HCEC 1CT (cell line): ENCODE measurements around the gene PCDHB9.
"Not testable (repeated sequence)": the region's sequence is repeated elsewhere in the genome, so short reads cannot be mapped to it uniquely, and the experiment has no call there.

Experiments
- DNase-seq: peaks from one replicate; pipeline ENCODE4 v3.0.0-alpha.2; 2017

The PCDHB9 gene

DNA sequence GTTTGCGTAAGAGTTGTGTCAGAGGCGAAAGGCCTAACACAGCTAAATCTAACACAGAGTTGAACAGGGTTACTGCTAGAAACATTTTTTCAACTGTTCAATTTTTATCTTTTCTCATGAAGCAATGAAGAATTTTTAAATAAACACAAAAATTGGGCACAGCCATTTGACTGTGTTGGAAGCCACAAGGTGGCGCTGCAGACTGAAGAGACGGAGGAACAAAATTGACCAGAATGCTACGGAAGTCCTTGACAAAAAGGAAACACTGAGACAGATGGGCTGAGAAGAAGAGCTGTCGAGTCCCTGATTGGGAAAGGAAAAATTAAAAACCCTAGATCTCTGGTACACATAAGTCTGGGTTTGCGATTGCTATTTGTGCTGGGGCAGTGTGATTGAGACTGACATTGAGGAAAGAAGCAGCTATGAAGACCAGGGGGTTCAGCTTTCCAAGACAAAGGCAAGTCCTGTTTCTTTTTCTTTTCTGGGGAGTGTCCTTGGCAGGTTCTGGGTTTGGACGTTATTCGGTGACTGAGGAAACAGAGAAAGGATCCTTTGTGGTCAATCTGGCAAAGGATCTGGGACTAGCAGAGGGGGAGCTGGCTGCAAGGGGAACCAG is at the start of gene PCDHB9:
Gene PCDHB9 (plus strand): TSS at position 265 of the 616 bp plus-strand sequence. CDS start 158 bp downstream, at position 423.
- no peak for DNase-seq

DNA sequence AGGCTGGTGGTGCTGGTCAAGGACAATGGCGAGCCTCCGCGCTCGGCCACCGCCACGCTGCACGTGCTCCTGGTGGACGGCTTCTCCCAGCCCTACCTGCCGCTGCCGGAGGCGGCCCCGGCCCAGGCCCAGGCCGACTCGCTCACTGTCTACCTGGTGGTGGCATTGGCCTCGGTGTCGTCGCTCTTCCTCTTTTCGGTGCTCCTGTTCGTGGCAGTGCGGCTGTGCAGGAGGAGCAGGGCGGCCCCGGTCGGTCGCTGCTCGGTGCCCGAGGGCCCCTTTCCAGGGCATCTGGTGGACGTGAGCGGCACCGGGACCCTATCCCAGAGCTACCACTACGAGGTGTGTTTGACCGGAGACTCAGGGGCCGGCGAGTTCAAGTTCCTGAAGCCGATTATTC is 49.6 kb upstream of the PCDHB9 start:
- DNase-seq, result not testable (repeated sequence)

DNA sequence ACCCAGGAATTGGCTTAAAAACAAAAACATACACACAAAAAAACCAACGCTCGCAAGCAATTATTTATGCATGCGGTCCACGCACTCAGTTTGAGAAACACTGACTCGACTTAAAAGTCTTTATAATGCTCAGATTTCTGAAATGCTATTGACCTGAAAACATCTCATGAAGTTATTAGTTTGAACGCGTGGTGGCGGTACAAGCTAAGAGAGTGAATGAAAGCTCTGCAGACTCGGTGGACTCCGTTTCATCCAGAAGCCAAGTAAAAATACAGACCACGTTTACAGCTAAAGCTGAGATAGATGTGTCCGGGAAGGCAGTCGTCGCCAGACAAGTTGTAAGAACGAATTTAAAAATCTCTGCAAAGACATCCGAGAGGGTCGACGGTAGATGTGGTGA is 37.1 kb upstream of the PCDHB9 start, which contains the start of gene PCDHB6:
Gene PCDHB6 (plus strand): TSS at position 246 of the 400 bp plus-strand sequence. CDS start 201 bp downstream, outside the sequence.
- no peak for DNase-seq

DNA sequence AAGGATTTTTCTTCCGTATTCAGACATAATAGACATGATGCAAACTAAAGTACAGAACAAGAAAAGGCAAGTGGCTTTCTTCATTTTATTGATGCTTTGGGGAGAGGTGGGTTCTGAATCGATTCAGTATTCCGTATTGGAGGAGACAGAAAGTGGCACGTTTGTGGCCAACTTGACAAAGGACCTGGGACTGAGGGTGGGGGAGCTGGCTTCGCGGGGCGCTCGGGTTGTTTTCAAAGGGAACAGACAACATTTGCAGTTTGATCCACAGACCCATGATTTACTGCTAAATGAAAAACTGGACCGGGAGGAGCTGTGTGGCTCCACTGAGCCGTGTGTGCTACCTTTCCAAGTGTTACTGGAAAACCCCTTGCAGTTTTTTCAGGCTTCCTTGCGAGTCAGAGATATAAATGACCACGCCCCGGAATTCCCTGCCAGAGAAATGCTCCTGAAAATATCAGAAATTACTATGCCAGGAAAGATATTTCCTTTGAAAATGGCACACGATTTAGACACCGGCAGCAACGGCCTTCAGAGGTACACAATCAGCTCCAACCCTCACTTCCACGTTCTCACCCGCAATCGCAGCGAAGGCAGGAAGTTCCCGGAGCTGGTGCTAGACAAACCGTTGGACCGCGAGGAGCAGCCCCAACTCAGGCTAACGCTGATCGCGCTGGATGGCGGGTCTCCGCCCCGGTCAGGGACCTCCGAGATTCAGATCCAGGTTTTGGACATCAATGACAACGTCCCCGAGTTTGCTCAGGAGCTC is 36.6 kb upstream of the PCDHB9 start:
- no peak for DNase-seq

DNA sequence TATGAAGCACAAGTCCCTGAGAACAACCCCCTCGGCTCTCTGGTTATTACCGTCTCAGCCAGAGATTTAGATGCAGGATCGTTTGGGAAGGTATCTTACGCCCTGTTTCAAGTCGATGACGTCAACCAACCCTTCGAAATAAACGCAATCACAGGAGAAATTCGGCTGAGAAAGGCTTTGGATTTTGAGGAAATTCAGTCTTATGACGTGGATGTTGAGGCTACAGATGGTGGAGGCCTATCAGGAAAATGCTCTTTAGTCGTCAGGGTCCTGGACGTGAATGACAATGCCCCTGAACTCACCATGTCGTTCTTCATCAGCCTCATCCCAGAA is 36.0 kb upstream of the PCDHB9 start:
- no peak for DNase-seq

DNA sequence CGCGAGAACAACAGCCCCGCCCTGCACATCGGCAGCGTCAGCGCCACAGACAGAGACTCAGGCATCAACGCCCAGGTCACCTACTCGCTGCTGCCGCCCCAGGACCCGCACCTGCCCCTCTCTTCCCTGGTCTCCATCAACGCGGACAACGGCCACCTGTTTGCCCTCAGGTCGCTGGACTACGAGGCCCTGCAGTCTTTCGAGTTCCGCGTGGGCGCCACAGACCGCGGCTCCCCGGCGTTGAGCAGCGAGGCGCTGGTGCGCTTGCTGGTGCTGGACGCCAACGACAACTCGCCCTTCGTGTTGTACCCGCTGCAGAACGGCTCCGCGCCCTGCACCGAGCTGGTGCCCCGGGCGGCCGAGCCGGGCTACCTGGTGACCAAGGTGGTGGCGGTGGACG is 35.3 kb upstream of the PCDHB9 start:
- not testable (repeated sequence) for DNase-seq

DNA sequence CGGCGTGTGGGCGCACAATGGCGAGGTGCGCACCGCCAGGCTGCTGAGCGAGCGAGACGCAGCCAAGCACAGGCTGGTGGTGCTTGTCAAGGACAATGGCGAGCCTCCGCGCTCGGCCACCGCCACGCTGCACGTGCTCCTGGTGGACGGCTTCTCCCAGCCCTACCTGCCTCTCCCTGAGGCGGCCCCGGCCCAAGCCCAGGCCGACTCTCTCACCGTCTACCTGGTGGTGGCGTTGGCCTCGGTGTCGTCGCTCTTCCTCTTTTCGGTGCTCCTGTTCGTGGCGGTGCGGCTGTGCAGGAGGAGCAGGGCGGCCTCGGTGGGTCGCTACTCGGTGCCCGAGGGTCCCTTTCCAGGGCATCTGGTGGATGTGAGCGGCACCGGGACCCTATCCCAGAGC is 34.9 kb upstream of the PCDHB9 start:
- DNase-seq, result not testable (repeated sequence)

DNA sequence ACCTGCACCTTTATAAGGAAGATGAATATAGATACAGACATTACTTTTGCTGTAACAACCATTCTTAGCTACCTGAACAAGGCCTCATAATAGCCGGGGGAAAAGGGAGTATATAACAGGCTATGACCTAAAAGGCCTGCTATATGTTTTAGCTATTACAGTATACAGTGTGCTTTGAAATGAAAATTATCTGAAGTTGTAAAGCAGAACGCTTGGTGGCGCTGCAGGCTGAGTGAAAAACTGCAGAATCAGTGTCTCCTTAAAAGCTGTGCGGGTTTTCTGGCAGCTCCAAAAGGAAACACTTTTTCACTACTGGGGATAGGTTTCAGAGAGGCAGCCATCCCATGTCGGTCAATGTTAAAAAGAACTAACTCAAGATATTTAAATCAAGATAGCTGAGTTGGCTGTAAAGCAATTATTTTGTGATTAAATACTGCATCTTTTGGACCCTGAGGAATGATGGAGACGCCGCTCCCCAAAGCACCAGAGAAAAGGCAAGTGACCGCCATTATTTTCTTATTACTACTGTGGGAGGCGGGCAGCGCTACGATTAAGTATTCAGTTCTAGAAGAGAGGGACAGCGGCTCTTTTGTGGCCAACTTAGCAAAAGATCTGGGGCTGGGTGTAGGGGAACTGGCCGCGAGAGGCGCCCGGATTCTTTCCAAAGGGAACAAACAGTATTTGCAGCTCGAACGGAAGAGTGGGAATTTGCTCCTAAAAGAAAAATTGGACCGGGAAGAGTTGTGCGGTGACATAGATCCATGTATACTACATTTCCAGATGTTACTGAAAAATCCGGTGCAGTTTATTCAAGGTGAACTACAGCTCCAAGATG is 31.2 kb upstream of the PCDHB9 start:
- DNase-seq, result no peak

DNA sequence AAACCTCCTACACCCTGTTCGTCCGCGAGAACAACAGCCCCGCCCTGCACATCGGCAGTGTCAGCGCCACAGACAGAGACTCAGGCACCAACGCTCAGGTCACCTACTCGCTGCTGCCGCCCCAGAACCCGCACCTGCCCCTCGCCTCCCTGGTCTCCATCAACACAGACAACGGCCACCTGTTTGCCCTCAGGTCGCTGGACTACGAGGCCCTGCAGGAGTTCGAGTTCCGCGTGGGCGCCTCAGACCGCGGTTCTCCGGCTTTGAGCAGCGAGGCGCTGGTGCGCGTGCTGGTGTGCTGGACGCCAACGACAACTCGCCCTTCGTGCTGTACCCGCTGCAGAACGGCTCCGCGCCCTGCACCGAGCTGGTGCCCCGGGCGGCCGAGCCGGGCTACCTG is 29.6 kb upstream of the PCDHB9 start:
- DNase-seq, result not testable (repeated sequence)

DNA sequence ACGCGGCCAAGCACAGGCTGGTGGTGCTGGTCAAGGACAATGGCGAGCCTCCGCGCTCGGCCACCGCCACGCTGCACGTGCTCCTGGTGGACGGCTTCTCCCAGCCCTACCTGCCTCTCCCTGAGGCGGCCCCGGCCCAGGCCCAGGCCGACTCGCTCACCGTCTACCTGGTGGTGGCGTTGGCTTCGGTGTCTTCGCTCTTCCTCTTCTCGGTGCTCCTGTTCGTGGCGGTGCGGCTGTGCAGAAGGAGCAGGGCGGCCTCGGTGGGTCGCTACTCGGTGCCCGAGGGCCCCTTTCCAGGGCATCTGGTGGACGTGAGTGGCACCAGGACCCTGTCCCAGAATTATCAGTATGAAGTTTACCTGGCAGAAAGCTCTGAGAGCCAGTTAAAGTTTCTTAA is 29.1 kb upstream of the PCDHB9 start:
- DNase-seq, result not testable (repeated sequence)

DNA sequence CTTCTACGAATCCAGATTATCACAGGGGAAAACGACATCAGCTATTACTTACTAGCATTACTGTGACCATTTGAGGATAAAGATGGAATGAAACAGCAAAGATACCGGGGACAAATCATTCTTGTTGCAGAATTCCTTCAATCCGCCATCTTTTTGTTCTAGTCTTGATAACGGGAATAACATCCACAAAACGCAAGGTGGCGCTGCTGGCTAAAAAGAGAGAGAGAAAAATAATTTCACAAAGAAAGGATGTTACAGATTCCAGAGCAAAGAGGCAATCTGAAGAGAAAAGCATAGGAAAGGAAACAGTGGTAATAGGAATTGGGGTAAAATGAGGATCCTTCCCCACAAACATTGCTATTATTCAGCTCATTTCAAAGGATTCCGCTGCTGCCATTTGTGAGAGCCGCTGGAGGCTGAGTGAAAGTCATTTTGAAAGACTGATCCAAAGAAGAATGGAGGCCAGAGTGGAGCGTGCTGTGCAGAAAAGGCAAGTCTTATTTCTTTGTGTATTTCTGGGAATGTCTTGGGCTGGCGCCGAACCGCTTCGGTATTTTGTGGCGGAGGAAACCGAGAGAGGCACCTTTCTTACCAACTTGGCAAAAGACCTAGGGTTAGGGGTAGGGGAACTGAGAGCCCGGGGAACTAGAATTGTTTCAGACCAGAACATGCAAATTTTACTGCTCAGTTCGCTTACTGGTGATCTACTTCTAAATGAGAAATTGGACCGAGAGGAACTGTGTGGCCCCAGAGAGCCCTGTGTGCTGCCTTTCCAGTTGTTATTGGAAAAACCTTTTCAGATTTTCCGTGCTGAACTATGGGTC is 14.4 kb upstream of the PCDHB9 start, which contains the start of gene PCDHB7:
Gene PCDHB7 (plus strand): TSS at position 264 of the 824 bp plus-strand sequence. CDS start 192 bp downstream, at position 456.
- no peak for DNase-seq

DNA sequence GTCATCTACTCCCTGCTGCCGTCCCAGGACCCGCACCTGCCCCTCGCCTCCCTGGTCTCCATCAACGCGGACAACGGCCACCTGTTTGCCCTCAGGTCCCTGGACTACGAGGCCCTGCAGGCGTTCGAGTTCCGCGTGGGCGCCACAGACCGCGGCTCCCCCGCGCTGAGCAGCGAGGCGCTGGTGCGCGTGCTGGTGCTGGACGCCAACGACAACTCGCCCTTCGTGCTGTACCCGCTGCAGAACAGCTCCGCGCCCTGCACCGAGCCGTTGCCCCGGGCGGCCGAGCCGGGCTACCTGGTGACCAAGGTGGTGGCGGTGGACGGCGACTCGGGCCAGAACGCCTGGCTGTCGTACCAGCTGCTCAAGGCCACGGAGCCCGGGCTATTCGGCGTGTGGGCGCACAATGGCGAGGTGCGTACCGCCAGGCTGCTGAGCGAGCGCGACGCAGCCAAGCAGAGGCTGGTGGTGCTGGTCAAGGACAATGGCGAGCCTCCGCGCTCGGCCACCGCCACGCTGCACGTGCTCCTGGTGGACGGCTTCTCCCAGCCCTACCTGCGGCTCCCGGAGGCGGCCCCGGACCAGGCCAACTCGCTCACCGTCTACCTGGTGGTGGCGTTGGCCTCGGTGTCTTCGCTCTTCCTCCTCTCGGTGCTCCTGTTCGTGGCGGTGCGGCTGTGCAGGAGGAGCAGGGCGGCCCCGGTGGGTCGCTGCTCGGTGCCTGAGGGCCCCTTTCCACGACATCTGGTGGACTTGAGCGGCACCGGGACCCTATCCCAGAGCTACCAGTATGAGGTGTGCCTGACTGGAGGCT is 12.5 kb upstream of the PCDHB9 start:
- DNase-seq, result not testable (repeated sequence)

DNA sequence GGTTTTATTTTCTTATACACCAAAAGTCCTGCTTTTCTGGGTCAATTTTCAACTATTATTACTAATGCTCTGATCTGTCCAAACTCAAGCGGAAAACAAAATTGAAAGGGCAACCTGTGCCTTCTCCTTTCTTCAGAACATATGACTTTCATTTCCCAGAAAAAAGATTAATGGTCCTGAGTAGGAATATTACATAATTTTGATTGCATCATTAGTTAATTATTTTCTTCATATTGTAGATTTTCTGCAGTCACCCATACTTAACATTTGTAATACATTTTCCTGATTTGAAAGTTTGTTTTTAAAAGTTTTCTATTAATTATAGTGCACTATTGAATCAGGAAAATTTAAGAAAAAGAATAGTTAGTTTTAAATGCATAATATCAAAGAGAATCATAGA is 11.0 kb upstream of the PCDHB9 start:
- DNase-seq, result no peak

DNA sequence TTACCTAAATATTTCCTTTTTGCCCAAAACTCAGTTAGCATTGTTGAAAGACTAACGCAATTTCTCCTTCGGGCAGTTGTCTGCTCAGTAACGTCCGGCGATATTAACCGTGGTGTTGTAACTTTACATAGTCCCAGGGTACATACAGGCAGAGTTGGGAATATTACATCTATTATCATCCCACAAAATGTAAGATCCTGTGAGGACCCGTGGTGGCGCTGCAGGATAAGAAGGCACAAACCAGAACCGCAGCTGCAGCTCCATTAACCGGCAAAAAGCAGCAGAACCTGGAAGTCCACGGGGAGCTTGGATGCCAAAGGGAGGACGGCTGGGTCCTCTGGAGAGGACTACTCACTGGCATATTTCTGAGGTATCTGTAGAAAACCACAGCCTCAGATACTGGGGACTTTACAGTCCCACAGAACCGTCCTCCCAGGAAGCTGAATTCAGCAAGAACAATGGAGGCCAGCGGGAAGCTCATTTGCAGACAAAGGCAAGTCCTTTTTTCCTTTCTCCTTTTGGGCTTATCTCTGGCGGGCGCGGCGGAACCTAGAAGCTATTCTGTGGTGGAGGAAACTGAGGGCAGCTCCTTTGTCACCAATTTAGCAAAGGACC is 9.3 kb upstream of the PCDHB9 start, which contains the start of gene PCDHB8:
Gene PCDHB8 (plus strand): TSS at position 214 of the 615 bp plus-strand sequence. CDS start 245 bp downstream, at position 459.
- not testable (repeated sequence) for DNase-seq

DNA sequence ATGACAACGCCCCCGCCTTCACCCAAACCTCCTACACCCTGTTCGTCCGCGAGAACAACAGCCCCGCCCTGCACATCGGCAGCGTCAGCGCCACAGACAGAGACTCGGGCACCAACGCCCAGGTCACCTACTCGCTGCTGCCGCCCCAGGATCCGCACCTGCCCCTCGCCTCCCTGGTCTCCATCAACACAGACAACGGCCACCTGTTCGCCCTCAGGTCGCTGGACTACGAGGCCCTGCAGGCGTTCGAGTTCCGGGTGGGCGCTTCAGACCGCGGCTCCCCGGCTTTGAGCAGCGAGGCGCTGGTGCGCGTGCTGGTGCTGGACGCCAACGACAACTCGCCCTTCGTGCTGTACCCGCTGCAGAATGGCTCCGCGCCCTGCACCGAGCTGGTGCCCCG is 7.6 kb upstream of the PCDHB9 start:
- not testable (repeated sequence) for DNase-seq

DNA sequence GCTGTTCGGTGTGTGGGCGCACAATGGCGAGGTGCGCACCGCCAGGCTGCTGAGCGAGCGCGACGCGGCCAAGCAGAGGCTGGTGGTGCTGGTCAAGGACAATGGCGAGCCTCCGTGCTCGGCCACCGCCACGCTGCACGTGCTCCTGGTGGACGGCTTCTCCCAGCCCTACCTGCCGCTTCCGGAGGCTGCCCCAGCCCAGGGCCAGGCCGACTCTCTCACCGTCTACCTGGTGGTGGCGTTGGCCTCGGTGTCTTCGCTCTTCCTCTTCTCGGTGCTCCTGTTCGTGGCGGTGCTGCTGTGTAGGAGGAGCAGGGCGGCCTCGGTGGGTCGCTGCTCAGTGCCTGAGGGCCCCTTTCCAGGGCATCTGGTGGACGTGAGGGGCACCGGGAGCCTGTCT is 7.1 kb upstream of the PCDHB9 start:
- not testable (repeated sequence) for DNase-seq

DNA sequence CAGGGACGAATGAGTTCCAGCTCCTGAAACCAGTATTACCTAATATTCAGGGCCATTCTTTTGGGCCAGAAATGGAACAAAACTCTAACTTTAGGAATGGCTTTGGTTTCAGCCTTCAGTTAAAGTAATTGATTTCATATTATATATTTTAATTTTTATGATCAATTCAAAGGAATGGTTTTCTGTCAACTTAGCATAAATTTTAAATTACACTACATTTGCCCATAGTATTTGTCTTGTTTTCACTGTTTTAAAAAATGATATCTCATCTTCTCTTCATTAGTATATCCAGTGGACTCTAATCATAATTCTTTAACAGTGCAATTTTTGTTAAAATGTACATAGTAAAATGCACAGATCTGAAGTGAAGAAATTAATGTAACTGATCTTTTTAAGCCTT is 6.6 kb upstream of the PCDHB9 start:
- no peak for DNase-seq

DNA sequence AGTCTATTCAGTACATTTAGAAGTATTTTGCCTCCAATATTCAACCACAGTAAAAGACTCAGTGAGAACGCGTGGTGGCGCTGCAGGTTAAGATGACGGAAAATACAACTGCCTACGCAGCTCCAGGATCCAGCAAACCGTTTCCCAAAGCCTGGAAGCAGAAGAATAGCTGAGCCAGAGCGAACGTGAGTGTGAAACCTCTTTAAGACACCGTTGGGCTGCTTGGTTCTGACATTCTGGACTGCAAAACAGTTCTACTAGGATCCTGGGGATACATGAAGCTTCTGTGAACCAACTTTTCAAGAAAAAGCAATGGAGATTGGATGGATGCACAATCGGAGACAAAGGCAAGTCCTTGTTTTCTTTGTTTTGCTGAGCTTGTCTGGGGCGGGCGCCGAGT is 4.7 kb upstream of the PCDHB9 start, which contains the start of gene PCDHB16:
Gene PCDHB16 (plus strand): TSS at position 140 of the 400 bp plus-strand sequence. CDS start 173 bp downstream, at position 313.
- DNase-seq, result peak; percentile 14

DNA sequence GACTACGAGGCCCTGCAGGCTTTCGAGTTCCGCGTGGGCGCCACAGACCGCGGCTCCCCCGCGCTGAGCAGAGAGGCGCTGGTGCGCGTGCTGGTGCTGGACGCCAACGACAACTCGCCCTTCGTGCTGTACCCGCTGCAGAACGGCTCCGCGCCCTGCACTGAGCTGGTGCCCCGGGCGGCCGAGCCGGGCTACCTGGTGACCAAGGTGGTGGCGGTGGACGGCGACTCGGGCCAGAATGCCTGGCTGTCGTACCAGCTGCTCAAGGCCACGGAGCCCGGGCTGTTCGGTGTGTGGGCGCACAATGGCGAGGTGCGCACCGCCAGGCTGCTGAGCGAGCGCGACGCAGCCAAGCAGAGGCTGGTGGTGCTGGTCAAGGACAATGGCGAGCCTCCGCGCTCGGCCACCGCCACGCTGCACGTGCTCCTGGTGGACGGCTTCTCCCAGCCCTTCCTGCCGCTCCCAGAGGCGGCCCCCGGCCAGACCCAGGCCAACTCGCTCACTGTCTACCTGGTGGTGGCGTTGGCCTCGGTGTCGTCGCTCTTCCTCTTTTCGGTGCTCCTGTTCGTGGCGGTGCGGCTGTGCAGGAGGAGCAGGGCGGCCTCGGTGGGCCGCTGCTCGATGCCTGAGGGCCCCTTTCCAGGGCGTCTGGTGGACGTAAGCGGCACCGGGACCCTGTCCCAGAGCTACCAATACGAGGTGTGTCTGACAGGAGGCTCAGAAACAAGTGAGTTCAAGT is 2.7 kb upstream of the PCDHB9 start:
- DNase-seq, result not testable (repeated sequence)

DNA sequence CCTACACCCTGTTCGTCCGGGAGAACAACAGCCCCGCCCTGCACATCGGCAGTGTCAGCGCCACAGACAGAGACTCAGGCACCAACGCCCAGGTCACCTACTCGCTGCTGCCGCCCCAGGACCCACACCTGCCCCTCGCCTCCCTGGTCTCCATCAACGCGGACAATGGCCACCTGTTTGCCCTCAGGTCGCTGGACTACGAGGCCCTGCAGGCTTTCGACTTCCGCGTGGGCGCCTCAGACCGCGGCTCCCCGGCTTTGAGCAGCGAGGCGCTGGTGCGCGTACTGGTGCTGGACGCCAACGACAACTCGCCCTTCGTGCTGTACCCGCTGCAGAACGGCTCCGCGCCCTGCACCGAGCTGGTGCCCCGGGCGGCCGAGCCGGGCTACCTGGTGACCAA is 1.7 kb downstream of the PCDHB9 start:
- DNase-seq, result not testable (repeated sequence)
